ENCODE data around the gene LTBP1.
A peak's percentile ranks its signal among the peaks of the same experiment; 100 is the strongest.

Gene LTBP1

GRCh38 chr2:32932825-32933755, 13.7 kb upstream of the LTBP1 start:
- no peak for DNase-seq

- DNase-seq, result no peak
Observed at GRCh38 chr2:32933756-32934095, 13.0 kb upstream of the LTBP1 start.

DNA sequence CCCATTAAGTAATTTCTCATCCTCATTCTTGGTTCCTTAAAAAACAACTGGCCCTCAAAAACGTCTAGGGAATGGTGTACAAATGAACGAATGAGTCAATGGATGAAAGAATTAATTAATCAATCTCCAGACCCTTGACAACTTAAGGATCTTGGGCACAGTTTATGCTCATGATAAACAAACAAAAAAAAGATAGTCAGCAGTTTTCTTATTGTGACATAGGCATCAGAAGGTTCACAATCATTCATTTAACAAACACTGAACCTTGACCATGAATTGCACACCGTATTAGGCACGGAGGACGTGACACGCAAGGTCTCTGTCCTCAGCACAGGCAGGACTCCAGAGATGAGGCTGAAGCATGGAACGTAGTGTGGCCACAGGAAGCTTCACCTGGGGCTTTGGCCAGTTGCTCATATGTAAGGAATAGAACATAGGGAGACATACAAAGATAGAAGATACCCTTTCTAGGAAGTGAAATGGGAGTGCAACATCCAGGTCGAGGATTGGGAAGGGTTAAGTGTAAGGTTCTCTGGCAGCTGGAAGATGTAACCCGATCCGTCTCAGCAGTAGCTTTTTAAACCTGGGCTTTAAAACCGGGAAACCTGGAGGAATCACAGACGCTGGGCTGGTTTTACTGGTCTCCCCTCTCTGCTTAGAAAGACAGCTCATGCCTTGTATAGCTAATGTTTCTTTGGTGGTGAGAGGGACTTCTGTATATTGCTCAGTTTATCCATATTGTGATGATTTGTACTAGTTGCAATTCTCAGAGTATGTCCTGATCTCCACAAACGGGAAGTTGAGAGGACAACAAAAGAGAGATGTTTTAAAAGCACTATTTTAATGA, 8.9 kb upstream of the LTBP1 start:
- DNase-seq, result peak; percentile 30

DNA sequence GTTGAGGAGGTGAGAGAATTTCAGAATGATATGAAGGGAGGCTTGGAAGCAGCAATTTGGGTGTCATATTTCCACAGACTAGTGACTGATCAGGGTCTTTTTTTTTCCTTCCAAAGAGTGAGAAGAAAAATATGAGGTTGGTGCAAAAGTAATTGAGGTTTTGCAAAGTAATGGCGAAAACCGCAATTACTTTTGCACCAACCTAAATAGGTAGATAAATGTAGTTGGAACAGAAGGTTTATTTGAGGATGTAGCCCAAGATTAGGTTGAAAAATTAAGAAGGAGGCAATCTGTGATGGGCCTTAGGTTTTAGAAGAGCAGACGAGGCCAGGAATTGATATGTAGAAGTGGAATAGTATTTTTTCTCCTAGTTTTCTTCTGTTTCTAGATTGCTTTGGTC, 7.8 kb upstream of the LTBP1 start:
- DNase-seq, result no peak

- no peak for DNase-seq
Observed at GRCh38 chr2:32940316-32940997, 6.3 kb upstream of the LTBP1 start.

DNA sequence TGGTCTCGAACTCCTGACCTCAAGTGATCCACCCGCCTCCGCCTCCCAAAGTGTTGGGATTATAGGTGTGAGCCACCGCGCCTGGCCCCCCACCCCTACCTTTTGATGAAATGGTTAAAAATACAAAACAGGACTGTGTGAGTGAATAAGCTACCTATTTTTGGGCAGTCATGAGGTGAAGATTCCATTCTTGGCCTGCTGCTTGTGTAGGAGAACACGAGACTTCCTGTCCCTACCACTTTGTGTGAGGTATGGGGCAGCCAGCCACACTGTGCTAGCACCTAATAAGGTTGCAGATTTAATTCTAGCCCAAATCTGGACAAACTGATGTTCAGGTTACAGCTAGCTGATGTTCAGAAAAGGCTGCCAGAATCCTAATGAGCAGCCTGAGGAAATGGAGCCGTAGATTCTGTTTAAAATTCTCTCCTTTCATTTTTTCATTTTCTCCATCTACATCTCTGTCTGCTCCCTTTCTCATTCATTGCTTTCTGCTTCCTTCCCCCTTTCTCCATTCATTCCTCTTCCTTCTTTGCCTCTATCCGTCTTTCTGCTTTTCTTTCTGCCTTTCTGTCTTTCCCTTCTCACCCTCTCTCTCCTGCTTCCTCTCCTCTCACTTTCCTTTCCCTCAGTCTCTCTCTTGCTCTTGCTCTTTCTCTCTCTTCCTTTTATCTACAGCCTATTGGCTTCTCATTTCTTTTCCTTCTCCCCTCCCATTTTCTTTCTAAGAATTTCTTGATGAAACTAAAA, 4.6 kb upstream of the LTBP1 start:
- no peak for DNase-seq

- no peak for DNase-seq
Observed at GRCh38 chr2:32942793-32943485, 3.8 kb upstream of the LTBP1 start.

DNA sequence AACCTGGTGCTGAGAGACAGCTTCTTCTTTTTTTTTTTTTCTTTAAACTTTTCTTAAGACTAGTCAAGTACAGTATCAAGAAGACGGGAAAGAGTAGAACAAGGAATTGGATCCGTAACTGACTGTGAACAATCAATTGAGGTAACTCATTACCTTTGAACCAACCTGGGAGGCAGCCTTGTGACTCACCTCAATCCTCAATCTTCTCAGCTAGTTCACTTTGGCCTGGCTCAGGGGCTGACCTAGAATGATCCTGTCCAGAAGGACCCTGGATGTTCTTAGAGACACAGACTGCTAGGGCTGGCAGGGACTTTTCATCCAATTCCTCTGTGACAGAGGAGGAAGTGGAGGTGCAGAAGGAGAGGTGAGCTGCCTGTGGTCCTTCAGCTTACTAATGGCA, 1.5 kb upstream of the LTBP1 start:
- no peak for DNase-seq

DNA sequence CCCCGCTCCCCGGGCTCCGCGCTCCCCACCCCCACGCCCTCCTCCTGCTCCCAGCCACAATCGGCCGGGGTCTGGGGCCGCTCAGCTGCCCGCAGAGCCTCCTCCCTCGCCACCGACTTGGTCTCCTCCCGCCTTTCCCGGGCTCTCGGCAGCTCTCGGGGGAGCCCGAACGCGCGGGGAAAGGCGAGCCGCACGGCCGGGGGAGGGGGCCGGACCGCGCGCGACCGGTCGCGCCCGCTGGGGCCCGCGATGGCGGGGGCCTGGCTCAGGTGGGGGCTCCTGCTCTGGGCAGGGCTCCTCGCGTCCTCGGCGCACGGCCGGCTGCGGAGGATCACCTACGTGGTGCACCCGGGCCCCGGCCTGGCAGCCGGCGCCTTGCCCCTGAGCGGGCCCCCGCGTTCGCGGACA, 327 bp downstream of the LTBP1 start:
- no peak for DNase-seq

DNA sequence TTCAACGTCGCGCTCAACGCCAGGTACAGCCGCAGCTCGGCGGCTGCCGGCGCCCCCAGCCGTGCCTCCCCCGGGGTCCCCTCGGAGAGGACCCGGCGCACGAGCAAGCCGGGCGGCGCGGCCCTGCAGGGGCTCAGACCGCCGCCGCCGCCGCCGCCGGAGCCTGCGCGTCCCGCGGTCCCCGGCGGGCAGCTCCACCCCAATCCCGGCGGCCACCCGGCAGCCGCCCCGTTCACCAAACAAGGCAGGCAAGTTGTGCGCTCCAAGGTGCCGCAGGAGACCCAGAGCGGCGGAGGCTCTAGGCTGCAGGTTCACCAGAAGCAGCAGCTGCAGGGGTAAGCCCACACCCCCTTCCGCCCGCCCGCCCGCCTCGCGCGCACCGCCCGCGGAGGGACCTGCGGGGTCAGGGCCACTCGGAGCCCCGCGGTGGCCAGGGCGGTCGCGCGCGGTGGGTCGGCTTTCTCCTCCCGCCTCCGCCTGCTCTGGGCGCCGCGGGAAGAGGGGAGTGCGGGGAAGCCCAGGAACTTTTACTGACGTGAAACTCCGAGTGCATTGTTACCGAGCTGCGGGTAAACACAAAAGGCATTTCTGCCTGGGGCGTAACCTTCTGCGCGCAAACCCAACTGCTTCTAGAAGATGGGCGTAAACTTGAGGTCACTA, 861 bp downstream of the LTBP1 start:
- DNase-seq, result no peak

- DNase-seq, result no peak
Observed at GRCh38 chr2:32948266-32948665, 1.5 kb downstream of the LTBP1 start.

DNA sequence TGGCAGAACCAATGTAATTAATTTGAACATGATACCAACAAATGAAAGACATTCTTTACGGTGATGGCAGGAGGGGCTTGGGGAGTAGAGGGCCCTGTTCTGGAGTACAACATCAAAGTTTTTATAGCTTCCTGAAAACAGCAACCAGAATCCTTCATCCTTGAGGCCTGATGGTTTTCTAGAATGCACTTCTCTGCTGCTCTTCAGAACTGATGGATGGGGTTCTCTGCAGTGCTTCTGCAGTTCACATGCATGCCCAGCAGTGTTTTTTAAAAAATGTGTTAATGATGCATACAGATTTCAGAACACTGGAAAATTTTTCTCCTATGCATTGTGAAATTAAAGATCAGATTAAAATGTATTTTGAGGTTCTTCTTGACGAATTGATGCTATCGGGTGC, 2.5 kb downstream of the LTBP1 start:
- DNase-seq, result no peak

DNA sequence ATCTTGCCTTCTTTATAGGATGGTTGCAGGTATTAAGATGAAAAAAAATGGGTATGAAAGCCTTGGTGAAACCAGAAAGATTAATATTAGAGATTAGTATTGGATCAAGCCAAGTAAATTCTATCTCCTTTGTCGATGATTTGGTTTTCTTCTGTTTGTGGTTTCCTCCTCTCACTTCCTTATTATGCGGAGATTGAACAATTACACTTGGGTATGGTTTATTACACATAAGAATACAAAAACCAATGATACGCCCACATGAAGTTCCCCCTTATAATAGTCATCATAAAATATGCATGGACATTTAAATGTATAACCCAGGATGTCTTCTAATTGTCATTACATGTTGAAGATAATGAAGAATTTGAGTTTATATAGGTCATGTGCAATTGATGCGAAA, 4.9 kb downstream of the LTBP1 start:
- no peak for DNase-seq

DNA sequence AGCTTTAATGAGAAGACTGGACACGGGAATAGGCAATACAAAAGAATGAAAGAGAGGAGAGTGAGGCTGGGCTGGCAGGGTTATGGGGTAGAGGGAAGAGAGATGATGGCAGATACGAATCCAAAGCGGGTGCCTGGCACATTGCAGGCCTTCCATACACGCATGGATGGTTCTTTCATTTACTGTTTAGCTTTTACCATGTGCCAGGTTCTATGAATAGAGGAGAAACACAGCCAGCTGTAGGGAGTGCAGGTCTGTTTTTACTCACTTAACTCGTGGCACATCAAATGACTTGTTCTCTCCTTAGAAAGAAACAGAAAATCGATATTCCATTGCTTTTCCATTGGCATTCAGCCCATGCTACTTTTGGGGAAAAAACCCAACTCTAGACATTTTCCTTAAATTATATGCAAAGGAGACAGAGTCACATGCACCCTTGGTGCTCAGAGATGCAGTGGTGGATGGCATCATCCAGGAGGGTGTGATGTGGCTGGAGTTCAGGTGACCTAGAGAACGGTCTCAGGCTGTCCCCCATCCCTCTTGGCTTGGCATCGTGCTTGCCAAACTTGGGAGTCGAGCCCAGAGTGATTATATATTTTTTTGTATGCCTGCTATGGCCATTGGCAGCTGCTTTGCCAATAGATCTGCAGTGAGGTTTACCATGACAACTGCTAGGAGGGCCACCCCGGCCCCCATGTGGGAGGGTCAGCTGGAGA, 6.2 kb downstream of the LTBP1 start:
- no peak for DNase-seq

DNA sequence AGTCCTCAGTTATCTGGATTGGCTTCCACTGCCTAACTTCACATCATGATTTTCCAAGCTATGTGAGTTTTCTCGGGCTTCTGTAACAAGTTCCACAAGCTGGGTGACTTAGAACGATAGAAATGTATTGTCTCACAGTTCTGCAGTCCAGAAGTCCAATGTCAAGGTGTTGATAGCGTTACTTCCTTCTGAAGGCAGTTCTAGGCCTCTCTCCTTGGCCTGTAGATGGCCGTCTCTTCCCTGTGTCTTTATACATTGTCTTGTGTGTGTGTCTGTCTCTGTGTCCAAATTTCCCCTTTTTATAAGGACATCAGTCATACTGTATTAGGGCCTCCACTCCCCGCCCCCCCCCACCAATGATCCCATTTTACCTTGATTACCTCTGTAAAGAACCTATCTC, 7.5 kb downstream of the LTBP1 start:
- DNase-seq, result no peak

- DNase-seq, result no peak
Observed at GRCh38 chr2:32958821-32959220, 12.1 kb downstream of the LTBP1 start.

- DNase-seq, result no peak
Observed at GRCh38 chr2:32960238-32960637, 13.5 kb downstream of the LTBP1 start.

- no peak for DNase-seq
Observed at GRCh38 chr2:32960647-32961403, 14.1 kb downstream of the LTBP1 start.

GRCh38 chr2:32962690-32963089, 15.9 kb downstream of the LTBP1 start:
- no peak for DNase-seq

- no peak for DNase-seq
Observed at GRCh38 chr2:32963941-32964340, 17.2 kb downstream of the LTBP1 start.

All from DMS79 (cell line).